PC-3 (cell line): ENCODE data around the gene PDZD2.

ENCODE experiments used
- CTCF ChIP-seq: fragments of 300-600 bp; sonication (generic); conservative IDR thresholded peaks from 2 replicates; pipeline ENCODE4 v1.5.1; 2017; ENCODE audit warnings: antibody characterized with exemption, low read depth, mild to moderate bottlenecking, low read length
- EZH2 ChIP-seq: fragments of 300-600 bp; sonication (generic); IDR thresholded peaks from one replicate; pipeline ENCODE4 v1.6.1; 2017; ENCODE audit warnings: antibody characterized with exemption, mild to moderate bottlenecking, low read length; ENCODE audit not compliant: unreplicated experiment
- EZH2phosphoT487 ChIP-seq: fragments of 300-600 bp; sonication (generic); IDR thresholded peaks from 2 replicates; pipeline ENCODE4 v1.6.1; 2018; ENCODE audit warnings: mild to moderate bottlenecking, antibody characterized with exemption, low read length, borderline replicate concordance

DNA sequence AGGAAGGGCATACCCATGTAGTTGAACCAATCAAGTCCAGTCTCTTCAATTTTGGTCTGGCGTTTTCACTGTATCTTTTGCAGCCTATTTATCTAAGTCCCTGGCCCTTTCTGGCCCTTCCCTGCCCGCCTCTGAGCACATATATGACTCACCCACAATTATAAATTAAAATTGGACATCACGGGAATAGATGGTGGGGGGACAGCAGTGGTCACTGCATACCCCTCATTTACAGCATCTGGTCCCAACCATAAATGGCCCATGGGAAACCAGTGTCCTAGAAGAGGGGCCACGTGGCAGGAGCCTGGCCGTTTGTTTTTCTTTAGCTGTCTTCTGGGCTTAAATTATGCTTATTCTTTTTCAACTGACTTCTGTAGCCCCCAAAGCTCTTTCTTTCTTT, 69.2 kb downstream of the PDZD2 start:
- no peak for TF ChIP-seq EZH2
- TF ChIP-seq CTCF = no peak
- TF ChIP-seq EZH2phosphoT487 = no peak
